Large intestine (tissue), 3 donors: ENCODE results near the gene DAPK2. TPM values are rescaled to one million over a fixed set of nuclear protein-coding genes. Genes with fewer than 3 reads are reported as not detected.
A peak's percentile ranks its signal among the peaks of the same experiment; 100 is the strongest.

ENCODE experiments used
- DNase-seq, 2 donors: peaks; one replicate each; pipeline versions ENCODE4 v3.0.0 to v3.0.0-alpha.2; 2013
- H3K27ac ChIP-seq: one replicate; pipeline ENCODE4 v1.5.1; 2013; ENCODE audit warnings: low read length
- H3K27me3 ChIP-seq: 2 replicates; pipeline ENCODE4 v1.6.1; 2013; ENCODE audit warnings: low read length; ENCODE audit not compliant: control insufficient read depth, insufficient read depth
- H3K36me3 ChIP-seq: 2 replicates; pipeline ENCODE4 v1.6.1; 2013; ENCODE audit warnings: low read length; ENCODE audit not compliant: control insufficient read depth, insufficient read depth
- H3K4me1 ChIP-seq: one replicate; pipeline ENCODE4 v1.6.1; 2013; ENCODE audit warnings: low read length; ENCODE audit not compliant: control insufficient read depth, insufficient read depth
- H3K4me3 ChIP-seq: one replicate; pipeline ENCODE4 v1.5.1; 2013; ENCODE audit warnings: low read length
- H3K9me3 ChIP-seq: one replicate; pipeline ENCODE4 v1.6.1; 2013; ENCODE audit warnings: mild to moderate bottlenecking, low read depth, low read length, moderate library complexity; ENCODE audit not compliant: control insufficient read depth
- whole genome bisulfite sequencing: methylation state at CpG from one replicate; pipeline ENCODE4 v1.1.5; 2013; ENCODE audit warnings: low lambda C conversion rate; ENCODE audit not compliant: insufficient coverage; 5-methylcytosine and 5-hydroxymethylcytosine counted together
- polyA plus RNA-seq: library from polyadenylated mRNA; unstranded; fragments of 120-200 nt; gene quantifications from one replicate; pipeline ENCODE4 v1.2.1, GENCODE V29; 2013

The DAPK2 gene
- polyA plus RNA-seq, 1 donor = 7.4 TPM

- Histone ChIP-seq H3K27me3 (no peaks in the 10 kb centered on the region), H3K4me1 (peaks cover 15% of the 10 kb centered on the region), H3K4me3 (no peak overlapping the region), H3K27ac (no peak overlapping the region), H3K36me3 (peaks cover 4% of the 10 kb centered on the region), H3K9me3 (no peaks in the 10 kb centered on the region)
- WGBS = no CpG with 5 or more reads among the region's 7 CpGs
- DNase-seq = peak in 1 of 2 donors; percentile 54
These were observed 1.8 kb downstream of the DAPK2 start for GRCh38 chr15:64044300-64045100.

GRCh38 chr15:64038878-64039610, 7.2 kb downstream of the DAPK2 start:
- H3K4me3 ChIP-seq = no peak overlapping the region
- H3K9me3 ChIP-seq = no peaks in the 10 kb centered on the region
- no peaks in the 10 kb centered on the region for H3K27me3 ChIP-seq
- H3K4me1 ChIP-seq = no peaks in the 10 kb centered on the region
- no peak overlapping the region for H3K27ac ChIP-seq
- WGBS = no CpG with 5 or more reads among the region's 4 CpGs
- peaks cover 20% of the 10 kb centered on the region for H3K36me3 ChIP-seq
- no peak for DNase-seq

GRCh38 chr15:64037966-64038365, 8.3 kb downstream of the DAPK2 start:
- no peaks in the 10 kb centered on the region for H3K4me1 ChIP-seq
- no peak overlapping the region for H3K4me3 ChIP-seq
- peaks cover 20% of the 10 kb centered on the region for H3K36me3 ChIP-seq
- no peaks in the 10 kb centered on the region for H3K27me3 ChIP-seq
- WGBS = no CpG with 5 or more reads among the region's 2 CpGs
- no peak for DNase-seq
- no peak overlapping the region for H3K27ac ChIP-seq
- H3K9me3 ChIP-seq = no peaks in the 10 kb centered on the region

- Histone ChIP-seq H3K9me3 (no peaks in the 10 kb centered on the region), H3K27me3 (no peaks in the 10 kb centered on the region), H3K36me3 (peaks cover 20% of the 10 kb centered on the region), H3K4me1 (no peaks in the 10 kb centered on the region), H3K27ac (no peak overlapping the region), H3K4me3 (no peak overlapping the region)
- no peak for DNase-seq
- WGBS = 100% methylated on average over 2 of the region's 3 CpGs
These were observed 9.2 kb downstream of the DAPK2 start for GRCh38 chr15:64037116-64037515.

DNA sequence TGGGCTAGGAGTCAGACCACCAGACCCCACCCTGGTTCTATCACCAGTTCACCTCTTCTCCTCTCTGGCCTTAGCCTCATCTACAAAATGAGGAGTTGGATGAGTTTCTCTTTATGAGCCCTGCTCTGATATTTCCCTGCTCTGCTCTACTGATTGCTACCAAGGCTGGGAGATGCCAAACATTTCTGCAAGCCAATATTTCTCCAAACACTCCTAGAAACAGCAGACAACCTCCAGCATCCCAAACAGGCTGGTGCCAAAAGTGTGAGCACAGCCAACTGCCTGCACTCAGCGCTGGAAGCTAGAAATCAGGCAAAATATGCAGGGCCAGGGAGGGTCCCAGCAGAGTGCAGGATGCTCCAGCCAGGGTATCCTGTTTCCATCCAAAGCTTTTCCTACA, 10.8 kb downstream of the DAPK2 start:
- Histone ChIP-seq H3K4me1 (no peaks in the 10 kb centered on the region), H3K27me3 (no peaks in the 10 kb centered on the region), H3K4me3 (no peak overlapping the region), H3K9me3 (no peaks in the 10 kb centered on the region), H3K36me3 (peaks cover 20% of the 10 kb centered on the region), H3K27ac (no peak overlapping the region)
- no peak for DNase-seq
- WGBS = no CpG with 5 or more reads among the region's 1 CpG

DNA sequence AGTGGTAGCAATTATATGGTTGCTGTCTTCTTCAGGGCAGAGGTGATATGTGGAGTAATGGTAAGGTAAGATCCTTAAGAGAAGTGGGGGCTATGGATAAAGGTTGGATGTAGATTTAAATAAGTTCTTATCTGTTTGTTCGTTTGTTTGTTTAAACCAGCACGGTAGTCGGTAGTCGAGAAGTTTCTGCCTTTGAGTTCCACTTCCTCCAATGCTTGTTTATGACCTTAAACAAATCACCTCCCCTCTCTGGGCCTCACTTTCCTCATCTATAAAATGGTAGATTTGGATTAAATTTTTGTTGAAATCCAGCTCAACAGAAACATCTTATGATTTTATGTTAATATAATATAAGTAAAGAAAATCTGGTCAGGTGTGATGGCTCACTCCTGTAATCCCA, 11.8 kb downstream of the DAPK2 start:
- no peak overlapping the region for H3K27ac ChIP-seq
- no peak overlapping the region for H3K4me3 ChIP-seq
- no peaks in the 10 kb centered on the region for H3K4me1 ChIP-seq
- no CpG with 5 or more reads among the region's 4 CpGs for WGBS
- H3K27me3 ChIP-seq = no peaks in the 10 kb centered on the region
- DNase-seq = no peak
- H3K9me3 ChIP-seq = no peaks in the 10 kb centered on the region
- H3K36me3 ChIP-seq = peaks cover 17% of the 10 kb centered on the region

- no CpG with 5 or more reads among the region's 5 CpGs for WGBS
- Histone ChIP-seq H3K27me3 (no peaks in the 10 kb centered on the region), H3K4me3 (no peak overlapping the region), H3K9me3 (no peaks in the 10 kb centered on the region), H3K27ac (no peak overlapping the region), H3K4me1 (no peaks in the 10 kb centered on the region), H3K36me3 (peaks cover 2% of the 10 kb centered on the region)
- no peak for DNase-seq
These were observed 14.0 kb downstream of the DAPK2 start for GRCh38 chr15:64032329-64032728.

DNA sequence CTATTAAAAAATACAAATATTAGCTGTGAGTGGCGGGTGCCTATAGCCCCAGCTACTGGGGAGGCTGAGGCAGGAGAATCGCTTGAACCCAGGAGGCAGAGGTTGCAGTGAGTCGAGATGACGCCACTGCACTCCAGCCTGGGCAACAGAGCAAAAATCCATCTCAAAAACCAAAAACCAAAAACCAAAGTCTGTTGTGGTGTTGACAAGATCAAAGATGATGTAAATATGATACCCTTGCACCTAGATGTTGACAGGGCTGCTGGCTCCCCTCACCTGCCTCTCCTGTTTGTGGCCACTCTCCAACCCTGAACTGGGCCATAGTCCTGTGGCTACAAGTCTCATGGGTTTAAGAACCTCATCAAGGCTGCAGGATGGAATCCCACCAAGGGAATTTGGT, 16.2 kb downstream of the DAPK2 start:
- Histone ChIP-seq H3K27ac (no peak overlapping the region), H3K36me3 (no peaks in the 10 kb centered on the region), H3K9me3 (no peaks in the 10 kb centered on the region), H3K4me3 (no peak overlapping the region), H3K4me1 (peaks cover 2% of the 10 kb centered on the region), H3K27me3 (no peaks in the 10 kb centered on the region)
- no CpG with 5 or more reads among the region's 4 CpGs for WGBS
- DNase-seq = no peak

DNA sequence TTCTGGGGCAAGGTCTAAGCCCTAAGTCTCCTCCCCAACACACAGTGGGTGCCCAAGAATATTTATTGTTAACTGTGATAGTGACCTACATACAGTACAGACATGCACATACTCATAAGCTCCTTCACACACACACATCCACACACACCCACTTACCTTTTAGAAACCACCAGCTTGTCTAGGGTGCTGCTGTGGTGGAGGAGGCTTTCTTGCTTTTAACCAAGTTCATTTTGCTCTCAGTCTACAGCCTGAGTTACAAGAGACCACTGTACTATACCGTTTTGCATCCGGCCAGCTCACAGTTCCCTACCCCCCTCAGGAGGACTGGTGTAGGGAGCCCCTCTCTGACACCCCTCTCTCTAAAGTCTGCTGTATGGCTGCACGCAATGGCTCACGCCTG, 16.7 kb downstream of the DAPK2 start:
- no peak for DNase-seq
- no peaks in the 10 kb centered on the region for H3K9me3 ChIP-seq
- no peak overlapping the region for H3K27ac ChIP-seq
- peaks cover 2% of the 10 kb centered on the region for H3K4me1 ChIP-seq
- H3K27me3 ChIP-seq = no peaks in the 10 kb centered on the region
- H3K4me3 ChIP-seq = no peak overlapping the region
- no CpG with 5 or more reads among the region's 4 CpGs for WGBS
- H3K36me3 ChIP-seq = no peaks in the 10 kb centered on the region

DNA sequence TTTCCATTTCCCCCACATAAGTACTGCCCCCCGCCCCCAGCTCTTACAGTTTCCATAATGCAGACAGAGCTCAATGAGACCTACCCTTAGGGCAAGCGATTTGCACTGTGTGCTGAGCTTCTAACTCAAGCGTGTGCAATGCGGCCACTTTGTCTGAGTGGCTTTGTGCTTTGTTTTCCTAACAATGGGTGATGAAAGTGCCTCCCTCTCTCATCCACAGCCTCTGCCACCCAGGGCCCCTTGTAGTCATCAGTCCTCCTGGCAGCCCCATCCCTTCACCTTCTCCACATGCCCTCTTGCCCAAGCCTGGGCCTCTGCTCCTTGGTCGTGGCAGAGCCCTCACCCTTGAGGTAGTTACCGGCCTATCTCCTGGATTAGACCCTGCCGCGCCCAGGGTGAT, 17.2 kb downstream of the DAPK2 start:
- no peak overlapping the region for H3K27ac ChIP-seq
- H3K36me3 ChIP-seq = no peaks in the 10 kb centered on the region
- H3K9me3 ChIP-seq = no peaks in the 10 kb centered on the region
- WGBS = no CpG with 5 or more reads among the region's 8 CpGs
- H3K4me1 ChIP-seq = peaks cover 2% of the 10 kb centered on the region
- no peak overlapping the region for H3K4me3 ChIP-seq
- DNase-seq = no peak
- H3K27me3 ChIP-seq = no peaks in the 10 kb centered on the region
